Hematopoietic multipotent progenitor cell treated with erythropoietin and hydrocortisone succinate and interleukin-3 and kit ligand, for 17 days (in vitro differentiated cells): Measurements from ENCODE around the gene DCBLD1.
"Not testable (repeated sequence)": the region's sequence is repeated elsewhere in the genome, so short reads cannot be mapped to it uniquely, and the experiment has no call there.

Experiments used
- DNase-seq: peaks from one replicate; pipeline ENCODE4 v3.0.0-alpha.2; 2015; ENCODE audit warnings: low spot score

The DCBLD1 gene

DNA sequence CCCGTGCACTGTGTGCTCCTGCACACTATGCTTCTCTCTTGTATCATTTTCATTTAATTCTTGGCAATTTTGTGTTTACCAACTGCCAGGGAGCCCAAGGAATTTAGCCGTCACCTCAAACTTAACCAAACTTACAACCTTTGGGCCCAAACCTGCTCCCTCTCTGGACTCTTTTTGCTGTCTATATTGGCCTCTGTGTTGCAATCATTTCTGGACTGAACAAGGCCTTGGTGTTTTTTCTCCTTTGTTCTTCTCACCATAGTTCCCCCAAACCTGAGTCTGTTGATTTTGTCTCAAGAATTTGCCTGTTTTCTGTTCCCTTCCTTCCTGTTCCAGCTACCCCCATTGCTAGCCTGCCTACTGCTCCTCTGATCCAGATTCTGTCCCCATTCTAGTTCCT lies 19.2 kb downstream of the DCBLD1 start:
- DNase-seq, result no peak

DNA sequence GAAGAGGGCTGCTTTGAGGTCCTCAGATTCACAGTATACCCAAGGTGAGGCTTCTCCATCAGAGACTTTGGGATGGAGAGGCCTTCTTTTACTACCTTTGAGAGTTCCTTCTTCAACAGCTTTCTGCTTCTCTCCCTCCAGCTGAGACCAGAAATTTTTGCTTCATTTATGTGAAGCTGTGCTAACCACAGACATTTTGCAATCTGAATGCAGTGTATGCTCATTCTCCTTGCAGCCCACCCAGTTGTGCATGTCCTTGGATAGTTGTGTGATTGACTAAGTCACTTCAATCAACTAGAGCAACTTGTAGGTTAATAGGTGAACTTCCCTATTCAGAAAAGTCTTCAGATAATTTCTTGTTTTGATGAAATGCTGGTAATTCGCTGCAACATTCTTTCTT lies 20.1 kb downstream of the DCBLD1 start:
- no peak for DNase-seq

DNA sequence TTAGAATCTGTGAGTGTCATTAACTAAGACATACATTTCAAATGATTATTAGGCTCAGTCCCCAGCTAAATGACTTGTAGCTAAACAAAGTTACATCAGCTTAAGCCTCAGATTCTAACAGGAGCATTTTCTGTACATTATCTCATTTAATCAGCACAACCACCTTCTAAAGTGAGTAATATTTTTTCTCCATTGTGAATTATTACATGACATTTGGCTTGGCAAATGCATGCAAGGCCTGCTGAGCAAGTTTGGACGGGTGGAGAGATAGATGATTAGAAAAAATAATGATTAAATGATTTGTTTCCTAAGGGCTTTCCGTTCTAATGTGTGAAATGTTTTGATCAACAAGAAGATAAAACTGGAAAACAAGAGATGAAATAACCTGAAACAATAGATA lies 20.7 kb downstream of the DCBLD1 start:
- DNase-seq, result no peak

DNA sequence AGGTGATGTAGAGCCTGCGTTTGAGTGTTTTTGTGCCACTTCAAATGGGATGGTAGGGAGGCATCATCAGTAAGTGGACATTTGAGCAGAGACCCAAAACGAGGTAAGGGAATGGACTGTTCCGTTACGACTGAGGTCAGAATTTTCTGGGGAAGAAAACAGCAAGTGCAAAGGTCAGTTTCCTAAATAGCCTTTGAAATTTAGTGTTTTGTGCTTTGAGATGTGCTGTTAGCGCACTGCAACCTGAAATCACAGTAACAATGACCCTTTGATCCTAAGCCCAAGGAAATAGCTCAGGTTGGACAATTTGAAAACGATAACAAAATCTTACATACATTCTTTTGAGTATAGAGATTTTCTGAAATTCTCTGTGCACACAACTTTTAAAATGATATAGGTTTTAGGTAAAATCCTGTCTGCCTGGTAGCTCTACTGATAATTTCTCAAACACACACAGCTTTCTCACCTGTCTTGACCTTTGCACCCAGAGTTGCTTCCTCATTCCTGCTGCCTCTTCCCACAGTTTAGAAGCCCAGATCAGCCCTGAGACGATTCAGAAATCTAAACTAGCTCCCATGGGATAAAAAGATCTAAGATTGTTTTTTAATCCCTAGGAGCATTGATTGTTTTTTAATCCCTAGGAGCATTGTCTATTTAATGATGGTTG lies 22.1 kb downstream of the DCBLD1 start:
- DNase-seq, result no peak

DNA sequence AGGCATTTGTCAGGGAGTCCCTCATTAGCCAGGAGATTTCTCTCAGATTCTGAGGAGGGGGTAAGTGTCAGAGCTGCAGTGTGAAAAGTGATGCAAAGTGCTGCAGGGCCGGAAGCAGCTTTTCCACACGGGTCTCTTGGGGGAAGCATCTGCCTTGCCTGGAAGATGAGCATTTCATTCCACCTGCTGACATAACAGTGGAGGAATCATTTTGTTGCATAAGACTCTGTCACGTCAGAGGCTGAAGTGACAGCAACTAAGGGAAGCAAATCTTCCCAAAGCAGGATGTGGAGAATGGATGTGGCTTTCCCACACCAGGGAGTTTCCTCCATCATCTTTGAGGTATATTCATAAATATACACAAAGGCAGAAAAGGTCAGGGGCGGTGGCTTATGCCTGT lies 22.8 kb downstream of the DCBLD1 start:
- no peak for DNase-seq

DNA sequence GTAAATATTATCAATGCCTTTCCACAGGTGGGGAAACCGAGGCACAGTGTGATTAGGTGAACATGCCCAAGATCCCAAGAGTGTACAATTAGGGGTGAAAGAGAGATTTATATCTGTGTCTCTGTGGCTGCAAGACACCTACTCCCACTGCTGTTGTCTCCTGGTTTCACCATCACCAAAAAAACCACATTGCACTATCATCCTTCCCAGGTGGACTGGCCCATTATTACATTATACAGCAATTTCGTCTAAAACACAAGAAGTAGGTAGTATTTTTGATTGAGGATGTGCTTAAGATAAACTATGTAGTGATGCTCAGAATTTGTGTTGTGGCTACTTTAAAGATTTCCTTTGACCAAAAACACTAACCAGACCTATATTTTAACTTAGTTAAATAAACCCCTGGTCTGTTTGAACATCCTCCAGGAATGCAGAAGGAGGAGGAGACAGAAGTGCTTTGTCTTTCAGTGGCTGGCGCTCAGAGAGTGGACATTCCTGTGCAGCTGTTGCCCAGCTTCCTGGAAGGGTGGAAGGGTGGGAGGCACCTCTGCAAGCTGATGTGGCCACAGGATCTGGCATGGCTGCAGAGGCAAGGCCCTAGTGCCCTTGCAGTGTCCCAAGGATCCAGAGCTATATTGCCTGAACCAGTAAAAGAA lies 23.8 kb downstream of the DCBLD1 start:
- no peak for DNase-seq

DNA sequence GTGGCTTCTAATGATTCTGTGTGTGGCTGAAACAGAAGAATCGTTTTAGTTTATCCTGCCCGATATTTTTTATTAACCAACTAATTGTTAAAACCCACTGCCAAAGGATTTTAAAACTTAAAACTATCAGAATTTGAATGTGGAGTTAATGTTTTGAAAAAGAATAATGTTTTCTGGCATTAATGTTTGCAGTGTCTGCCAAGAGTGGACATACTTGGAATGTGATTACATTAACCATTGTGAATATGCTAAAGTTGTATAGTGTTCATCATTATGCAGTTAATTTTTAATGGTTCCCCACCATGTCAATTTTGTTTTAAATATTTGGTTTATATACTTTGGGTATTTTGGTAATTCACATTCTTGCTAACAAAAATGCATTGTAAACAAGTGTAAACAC lies 24.4 kb downstream of the DCBLD1 start:
- no peak for DNase-seq

DNA sequence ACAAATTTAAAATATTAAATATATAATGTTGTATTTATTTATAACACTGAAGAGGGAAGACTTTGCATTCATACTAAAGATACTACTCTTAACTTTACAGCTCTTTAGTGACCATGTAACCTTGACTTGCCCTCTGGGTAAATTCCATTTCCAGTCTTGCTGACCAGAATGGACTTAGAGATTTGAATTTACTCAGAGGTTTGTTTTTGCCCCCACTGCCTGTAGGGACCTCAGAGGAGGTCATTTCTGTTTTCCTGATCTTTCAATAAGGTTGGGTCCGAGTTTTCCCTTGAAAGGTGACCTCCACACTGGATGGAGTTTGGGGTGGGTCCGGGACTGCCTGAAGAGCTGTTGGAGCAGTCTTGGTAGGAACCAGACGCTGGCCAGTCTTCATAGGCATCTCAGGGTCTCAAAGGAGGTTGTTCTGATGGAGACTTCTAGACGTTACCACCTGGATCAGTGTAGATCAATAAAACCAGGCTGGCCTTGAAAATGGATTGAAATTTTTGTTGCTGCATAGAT lies 26.0 kb downstream of the DCBLD1 start:
- no peak for DNase-seq

DNA sequence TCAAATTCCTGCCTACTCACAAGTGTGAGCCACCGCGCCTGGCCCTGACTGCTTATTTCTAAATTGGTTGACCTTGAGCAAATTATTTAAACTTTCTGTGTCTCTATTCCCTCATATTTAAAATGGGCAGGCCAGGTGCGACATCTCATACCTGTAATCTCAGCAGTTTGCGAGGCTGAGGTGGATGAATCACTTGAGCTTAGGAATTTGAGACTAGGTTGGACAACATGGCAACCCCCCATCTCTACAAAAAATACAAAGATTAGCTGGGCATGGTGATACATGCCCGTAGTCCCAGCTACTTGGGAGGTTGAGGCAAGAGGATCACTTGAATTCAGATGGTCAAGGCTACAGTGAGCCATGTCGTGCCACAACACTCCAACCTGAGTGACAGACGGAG lies 26.5 kb downstream of the DCBLD1 start:
- no peak for DNase-seq

DNA sequence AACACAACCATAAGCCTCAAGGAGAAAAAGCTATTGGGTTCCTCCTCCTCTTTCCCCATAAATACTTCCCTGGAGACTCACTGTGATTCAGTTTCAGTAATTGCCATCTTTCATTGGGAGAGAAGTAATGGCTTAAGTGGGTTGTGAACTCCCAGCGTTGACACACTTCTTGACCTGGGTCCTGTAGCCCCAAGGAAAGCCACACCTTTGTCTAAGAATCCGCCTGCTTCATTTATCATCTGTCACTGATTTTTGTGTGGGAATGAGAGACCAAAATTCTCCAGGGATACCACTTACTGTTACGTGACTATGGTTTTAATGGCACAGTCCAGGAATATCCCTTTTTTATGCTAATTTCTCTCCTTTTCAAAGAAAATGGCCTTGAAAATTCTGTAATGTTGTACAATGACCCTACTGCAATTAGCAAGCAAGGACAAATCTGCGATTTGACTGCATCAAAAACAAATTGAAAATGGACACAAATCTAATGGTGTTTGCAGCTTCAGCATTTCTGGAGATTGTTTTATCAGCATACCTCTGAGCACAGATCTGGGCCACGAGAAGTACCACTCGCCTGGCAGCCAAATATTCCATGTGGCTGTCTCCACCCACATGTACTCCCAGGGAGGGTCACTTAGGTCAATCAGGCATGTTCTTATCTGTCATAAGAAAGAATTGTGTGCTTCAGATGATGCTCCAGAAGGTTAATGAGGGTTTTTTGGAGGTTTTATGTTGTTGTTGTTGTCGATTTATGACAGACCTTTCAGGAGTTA lies 29.8 kb downstream of the DCBLD1 start:
- DNase-seq, result no peak

DNA sequence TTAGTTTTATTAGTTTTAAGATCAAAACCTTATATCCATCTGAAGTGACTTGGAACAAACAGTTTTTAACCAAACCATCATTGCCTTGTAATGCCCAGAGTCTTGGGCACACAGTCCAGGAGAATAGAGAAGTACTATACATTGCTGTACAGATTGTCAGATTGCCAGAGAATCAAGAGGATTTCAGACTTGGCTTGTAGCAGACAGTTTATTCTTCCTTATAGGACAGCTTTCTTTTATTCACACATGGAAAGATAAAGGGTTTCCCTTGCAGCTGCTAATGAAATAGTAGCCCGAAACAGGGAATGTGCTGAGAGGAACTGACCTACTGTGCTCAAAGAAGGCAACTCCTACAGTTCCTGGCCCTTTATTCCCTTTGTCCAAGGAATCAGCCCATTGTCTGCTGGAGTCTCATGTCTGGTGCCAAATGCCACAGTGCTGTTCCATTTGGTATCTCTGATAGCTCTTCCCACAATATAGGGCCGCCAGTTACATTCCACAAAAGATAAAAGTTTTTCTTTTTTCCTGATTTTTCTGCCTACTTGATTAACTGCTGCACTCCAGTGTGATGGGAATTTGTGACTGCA lies 30.6 kb downstream of the DCBLD1 start:
- DNase-seq, result no peak

DNA sequence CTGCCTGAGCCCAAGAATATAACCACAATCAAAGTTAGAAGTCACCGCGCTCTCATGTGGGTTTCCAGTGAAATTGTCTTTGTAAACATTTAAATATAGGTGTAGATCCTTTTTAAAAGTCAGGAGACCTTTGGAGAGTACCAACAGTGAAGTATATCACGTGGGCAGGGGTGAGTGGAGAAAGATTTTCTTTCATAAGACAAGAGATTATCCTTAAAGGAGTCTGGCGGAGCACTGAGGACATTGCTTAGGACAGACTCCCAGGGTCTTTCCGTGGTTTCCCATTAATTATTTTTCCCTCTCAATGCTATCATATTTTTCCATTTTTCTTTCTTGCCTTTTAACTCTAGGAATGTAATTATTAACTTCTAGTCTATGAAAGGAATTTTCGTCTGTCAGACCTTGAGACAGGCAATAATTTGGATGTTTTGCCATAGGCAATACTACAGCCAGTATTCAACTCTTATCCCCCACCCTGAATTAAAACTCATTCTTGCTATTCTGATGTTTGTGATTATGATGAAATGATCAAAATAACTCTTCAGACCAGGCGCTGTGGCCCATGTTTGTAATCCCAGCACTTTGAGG lies 31.4 kb downstream of the DCBLD1 start:
- no peak for DNase-seq

DNA sequence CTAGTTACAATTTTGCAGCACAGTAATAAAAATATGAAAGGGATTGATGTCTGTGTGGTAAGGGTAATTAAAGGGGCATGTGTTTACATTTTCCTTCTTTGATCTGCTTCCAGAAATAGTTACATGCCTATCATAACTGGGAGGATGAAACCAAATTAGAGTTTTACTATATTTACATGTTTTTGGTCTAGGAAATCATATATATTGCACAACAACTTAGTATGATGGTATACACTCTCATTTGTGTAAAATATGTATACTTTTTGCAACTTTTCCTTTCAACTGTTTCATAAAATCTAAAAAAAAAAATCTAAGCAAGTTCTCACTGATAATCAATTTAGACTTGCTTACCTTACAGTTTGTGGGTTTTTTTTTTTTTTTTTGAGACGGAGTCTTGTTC lies 32.2 kb downstream of the DCBLD1 start:
- no peak for DNase-seq

DNA sequence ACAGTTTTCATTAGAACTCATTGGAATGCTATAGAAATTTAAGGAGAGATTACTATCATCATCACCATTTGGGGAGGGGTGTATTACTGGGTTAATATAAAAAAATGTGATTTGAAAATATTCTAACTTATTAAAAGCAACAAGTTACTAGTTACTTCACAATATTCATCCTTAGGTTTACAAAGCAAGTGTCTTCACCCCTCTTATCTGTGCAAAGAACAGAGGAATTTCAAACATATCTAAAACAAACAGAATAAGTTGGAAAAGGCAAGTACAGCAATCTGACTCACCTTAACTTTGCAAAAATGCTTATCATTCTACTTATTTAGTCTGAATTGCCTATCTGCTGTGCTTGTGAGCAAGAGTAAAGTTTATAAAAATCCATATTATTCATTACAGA lies 32.9 kb downstream of the DCBLD1 start:
- DNase-seq, result no peak

DNA sequence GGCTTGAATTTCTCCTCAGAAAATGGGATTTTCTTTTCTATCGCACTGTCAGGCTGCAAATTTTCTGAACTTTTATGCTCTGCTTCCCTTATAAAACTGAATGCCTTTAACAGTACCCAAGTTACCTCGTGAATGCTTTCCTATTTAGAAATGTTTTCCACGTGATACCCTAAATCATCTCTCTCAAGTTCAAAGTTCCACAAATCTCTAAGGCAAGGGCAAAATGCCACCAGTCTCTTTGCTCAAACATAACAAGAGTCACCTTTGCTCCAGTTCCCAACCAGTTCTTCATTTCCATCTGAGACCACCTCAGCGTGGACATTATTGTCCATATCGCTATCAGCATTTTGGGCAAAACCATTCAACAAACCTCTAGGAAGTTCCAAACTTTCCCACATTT lies 35.5 kb downstream of the DCBLD1 start:
- not testable (repeated sequence) for DNase-seq

DNA sequence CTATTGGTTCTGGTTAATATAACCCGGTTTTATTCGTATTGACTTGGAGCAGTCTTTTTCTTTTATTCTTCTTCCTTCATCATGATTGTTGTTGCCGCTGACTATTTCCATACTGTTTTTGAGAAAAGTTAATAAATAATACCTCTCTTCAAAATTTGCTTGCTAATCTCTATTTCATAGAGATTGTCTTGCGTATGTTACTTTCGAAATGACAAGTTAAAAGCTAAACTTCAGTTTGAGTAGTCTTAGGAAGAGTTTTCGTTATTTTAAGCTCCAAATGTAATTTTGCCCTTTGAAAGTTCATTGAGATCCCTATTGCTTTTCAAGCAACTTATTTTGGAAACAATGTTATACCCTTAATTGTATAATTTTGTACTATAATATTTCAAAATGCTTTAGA lies 36.4 kb downstream of the DCBLD1 start:
- DNase-seq, result no peak

DNA sequence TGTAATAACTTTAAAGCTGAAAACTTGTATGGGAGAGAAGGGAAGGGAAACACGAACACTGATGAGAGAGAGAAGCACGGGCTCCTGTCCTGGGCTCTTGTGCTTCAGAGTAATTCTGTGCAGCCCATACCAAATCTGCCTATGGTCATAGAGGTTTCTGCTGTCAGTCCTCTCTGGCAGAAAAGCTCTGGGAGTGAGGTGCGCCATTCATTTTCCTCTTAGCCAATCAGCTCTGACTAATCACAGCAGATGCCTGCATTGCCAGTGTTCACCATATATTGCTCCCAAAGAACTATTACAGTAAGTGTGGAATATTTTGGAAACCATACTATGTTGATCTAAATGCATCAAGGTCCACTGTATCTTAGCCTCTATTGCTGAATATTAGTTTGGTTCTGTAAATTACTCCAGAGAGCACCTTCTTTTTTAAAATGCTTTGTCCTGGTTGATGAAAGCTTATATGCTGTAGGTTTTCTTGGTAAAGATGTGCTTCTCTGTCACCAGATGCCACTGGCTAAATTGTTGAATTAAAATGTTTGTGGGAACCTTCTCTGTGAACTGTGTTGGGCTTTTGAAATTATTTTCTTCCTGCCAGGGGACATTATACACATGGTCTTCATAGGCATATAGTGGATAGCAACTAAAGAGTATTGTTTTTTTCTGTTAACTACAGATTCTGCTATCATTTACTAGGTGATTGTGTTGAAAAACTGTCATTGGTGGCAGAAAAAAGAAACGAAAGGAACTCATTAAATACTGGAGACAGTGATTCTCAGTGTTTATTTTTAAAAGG lies 38.3 kb downstream of the DCBLD1 start:
- no peak for DNase-seq

DNA sequence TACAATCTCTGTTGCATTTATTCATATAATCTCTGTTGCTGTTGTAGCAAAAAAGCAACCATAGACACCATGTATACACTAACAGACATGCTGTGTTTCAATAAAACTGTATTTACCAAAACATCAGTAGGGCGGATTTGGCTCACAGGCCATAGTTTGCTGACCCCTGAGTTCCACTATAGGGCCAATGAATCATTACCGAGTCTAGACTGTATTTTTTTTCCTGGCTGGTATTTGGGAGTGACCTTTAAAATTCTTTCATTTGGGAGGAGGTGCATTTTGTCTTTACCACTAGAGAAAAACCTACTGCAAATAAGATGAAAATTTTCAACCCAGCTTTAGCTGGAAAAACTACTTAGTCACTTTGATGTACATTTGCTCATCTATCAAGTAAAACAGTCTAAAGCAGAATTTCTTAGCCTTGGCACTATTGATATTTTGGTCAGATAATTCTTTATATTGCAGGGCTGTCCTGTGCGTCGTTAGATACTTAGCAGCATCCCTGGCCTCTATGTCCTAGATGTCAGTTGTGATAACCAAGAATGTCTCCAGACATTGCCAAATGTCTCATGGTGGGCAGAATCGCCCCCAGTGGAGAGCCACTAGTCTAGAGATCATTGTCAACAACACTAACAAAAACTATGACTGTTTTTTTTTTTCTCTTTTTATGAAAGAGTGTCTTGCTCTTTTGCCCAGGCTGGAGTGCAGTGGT lies 39.5 kb downstream of the DCBLD1 start:
- no peak for DNase-seq

DNA sequence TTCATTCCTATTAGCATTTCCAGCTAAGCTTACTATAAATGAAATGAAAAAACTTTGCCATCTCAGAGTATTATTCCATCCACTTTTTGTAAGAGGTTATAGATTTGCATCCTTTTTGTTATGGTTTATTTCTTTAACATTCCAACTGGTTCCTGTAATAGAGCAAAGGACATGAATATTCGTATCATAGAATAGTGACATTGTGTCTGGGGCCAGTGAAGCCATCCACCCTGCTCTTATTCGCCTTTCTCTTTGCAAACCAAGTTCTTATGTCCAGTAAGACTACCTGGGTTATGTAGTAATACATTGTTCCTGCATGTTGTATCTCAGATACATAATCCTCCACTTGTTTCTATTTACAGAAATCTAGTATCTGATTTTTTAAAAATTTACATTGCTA lies 43.1 kb downstream of the DCBLD1 start:
- no peak for DNase-seq

DNA sequence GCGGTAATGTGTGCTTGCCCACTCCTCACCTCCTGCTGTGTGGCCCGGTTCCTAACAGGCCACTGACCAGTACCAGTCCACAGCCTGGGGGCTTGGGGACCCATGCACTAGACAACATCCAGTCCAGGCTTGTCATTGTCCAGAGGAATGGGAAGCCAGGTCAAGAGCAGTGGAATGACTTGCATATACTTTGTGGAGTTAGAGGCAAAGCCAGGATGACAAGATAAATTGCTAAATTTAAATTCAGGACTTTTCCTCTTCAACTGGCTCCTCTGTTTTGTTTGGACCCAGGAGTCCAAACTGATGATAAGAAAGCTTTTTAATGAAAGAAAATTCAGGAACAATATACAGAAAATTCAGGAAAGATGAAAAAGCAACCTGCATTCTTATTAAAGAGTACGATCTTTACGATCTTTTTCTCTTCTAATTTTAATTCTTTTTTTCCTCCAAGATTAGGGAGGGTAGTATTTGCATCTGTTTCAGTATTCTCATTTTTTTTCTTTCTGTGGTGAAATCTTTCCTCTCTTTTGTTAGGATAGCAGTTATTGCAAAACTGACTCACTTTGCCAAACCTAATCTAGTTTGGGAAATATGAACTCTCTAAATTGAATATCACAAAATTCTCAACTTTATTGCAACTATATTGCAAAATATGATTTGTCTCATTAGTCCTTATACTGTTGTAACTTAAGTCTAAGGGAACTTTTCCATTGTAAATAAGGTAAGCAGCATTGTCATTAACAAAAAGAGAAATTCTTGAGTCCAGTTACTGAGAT lies 48.2 kb downstream of the DCBLD1 start:
- no peak for DNase-seq
